SK-N-SH treated with all-trans-retinoic acid at 6 μM for 48 hours (cell line): ENCODE measurements around the gene PACS1.

Experiments
- ATAC-seq: fragments of 200-7000 bp; cut with Tn5 transposase; 3 replicates; pipeline ENCODE4 v1.9.1; 2020; ENCODE audit warnings: mild to moderate bottlenecking, moderate library complexity
- ARNTL ChIP-seq: fragments of 450-650 bp; formaldehyde crosslinking; IDR thresholded peaks from 2 replicates; pipeline ENCODE4 v1.5.0; 2020; ENCODE audit warnings: low read depth, mild to moderate bottlenecking, moderate library complexity, borderline replicate concordance
- CREB5 ChIP-seq: fragments of 250-450 bp; sonication (Bioruptor Pico); IDR thresholded peaks from 2 replicates; pipeline ENCODE4 v1.5.1; 2020; ENCODE audit warnings: low read depth, mild to moderate bottlenecking, moderate library complexity
- CSDC2 ChIP-seq: fragments of 250-450 bp; sonication (Bioruptor Pico); IDR thresholded peaks from 2 replicates; pipeline ENCODE4 v1.5.0; 2020; ENCODE audit warnings: mild to moderate bottlenecking, moderate library complexity
- CSRNP3 ChIP-seq: fragments of 250-450 bp; sonication (Bioruptor Pico); IDR thresholded peaks from 2 replicates; pipeline ENCODE4 v1.5.1; 2021; ENCODE audit warnings: mild to moderate bottlenecking, moderate library complexity
- ESRRG ChIP-seq: fragments of 250-450 bp; sonication (Bioruptor Pico); IDR thresholded peaks from 2 replicates; pipeline ENCODE4 v1.6.1; 2021; ENCODE audit warnings: mild to moderate bottlenecking
- GLIS3 ChIP-seq: fragments of 250-450 bp; sonication (Bioruptor Pico); IDR thresholded peaks from 2 replicates; pipeline ENCODE4 v1.5.0; 2020; ENCODE audit warnings: mild to moderate bottlenecking, moderate library complexity
- ISL1 ChIP-seq: fragments of 250-450 bp; sonication (Bioruptor Pico); IDR thresholded peaks from 2 replicates; pipeline ENCODE4 v2.1.2; 2022; ENCODE audit warnings: mild to moderate bottlenecking, moderate library complexity
- OSR1 ChIP-seq: fragments of 250-450 bp; sonication (Bioruptor Pico); IDR thresholded peaks from 2 replicates; pipeline ENCODE4 v1.8.0; 2022; ENCODE audit warnings: moderate library complexity, mild to moderate bottlenecking, inconsistent platforms
- PATZ1 ChIP-seq: fragments of 250-450 bp; sonication (Bioruptor Pico); IDR thresholded peaks from 2 replicates; pipeline ENCODE4 v1.8.0; 2020; ENCODE audit warnings: mild to moderate bottlenecking, moderate library complexity, borderline replicate concordance
- POU6F1 ChIP-seq: fragments of 250-450 bp; sonication (Bioruptor Pico); IDR thresholded peaks from 2 replicates; pipeline ENCODE4 v1.8.0; 2021; ENCODE audit warnings: low read depth, mild to moderate bottlenecking, moderate library complexity, borderline replicate concordance
- PPARA ChIP-seq: fragments of 250-450 bp; sonication (Bioruptor Pico); IDR thresholded peaks from 2 replicates; pipeline ENCODE4 v1.5.0; 2020; ENCODE audit warnings: mild to moderate bottlenecking, borderline replicate concordance
- RARB ChIP-seq: fragments of 250-450 bp; sonication (Bioruptor Pico); IDR thresholded peaks from 2 replicates; pipeline ENCODE4 v1.8.0; 2021; ENCODE audit warnings: mild to moderate bottlenecking, moderate library complexity
- SNAI2 ChIP-seq: fragments of 250-450 bp; sonication (Bioruptor Pico); IDR thresholded peaks from 2 replicates; pipeline ENCODE4 v1.5.0; 2020; ENCODE audit warnings: mild to moderate bottlenecking, moderate library complexity
- TCF4 ChIP-seq: fragments of 250-450 bp; sonication (Bioruptor Pico); IDR thresholded peaks from 2 replicates; pipeline ENCODE4 v1.8.0; 2021; ENCODE audit warnings: mild to moderate bottlenecking, moderate library complexity, borderline replicate concordance
- TOX ChIP-seq: fragments of 250-450 bp; sonication (Bioruptor Pico); IDR thresholded peaks from 2 replicates; pipeline ENCODE4 v1.8.0; 2021; ENCODE audit warnings: mild to moderate bottlenecking, moderate library complexity, borderline replicate concordance
- TSHZ2 ChIP-seq: fragments of 250-450 bp; sonication (Bioruptor Pico); IDR thresholded peaks from 2 replicates; pipeline ENCODE4 v1.5.0; 2020; ENCODE audit warnings: mild to moderate bottlenecking, moderate library complexity
- ZC3H10 ChIP-seq: fragments of 250-450 bp; sonication (Bioruptor Pico); IDR thresholded peaks from 2 replicates; pipeline ENCODE4 v1.5.1; 2021; ENCODE audit warnings: mild to moderate bottlenecking, moderate library complexity
- ZFP3 ChIP-seq: fragments of 250-450 bp; sonication (Bioruptor Pico); IDR thresholded peaks from 2 replicates; pipeline ENCODE4 v1.5.0; 2020; ENCODE audit warnings: mild to moderate bottlenecking, moderate library complexity
- ZFP30 ChIP-seq: fragments of 450-650 bp; formaldehyde crosslinking; IDR thresholded peaks from 2 replicates; pipeline ENCODE4 v1.5.0; 2022; ENCODE audit warnings: mild to moderate bottlenecking, moderate library complexity
- ZNF565 ChIP-seq: fragments of 450-650 bp; formaldehyde crosslinking; conservative IDR thresholded peaks from 2 replicates; pipeline ENCODE4 v1.5.0; 2020; ENCODE audit warnings: low read depth, mild to moderate bottlenecking, moderate library complexity
- ZNF8 ChIP-seq: fragments of 450-650 bp; formaldehyde crosslinking; IDR thresholded peaks from 2 replicates; pipeline ENCODE4 v1.5.0; 2020; ENCODE audit warnings: mild to moderate bottlenecking, moderate library complexity

PACS1 gene

GRCh38 chr11:66178183-66178582 lies 108.1 kb downstream of the PACS1 start:
- no peak for TF ChIP-seq ZFP30 (CRISPR knock-in tag)
- no peak for TF ChIP-seq ZNF8 (CRISPR knock-in tag)
- TF ChIP-seq ZNF565 (CRISPR knock-in tag), result no peak
- TF ChIP-seq TOX (CRISPR knock-in tag), result no peak
- TF ChIP-seq PPARA (CRISPR knock-in tag), result no peak
- TF ChIP-seq OSR1 (CRISPR knock-in tag), result no peak
- TF ChIP-seq RARB (CRISPR knock-in tag), result no peak
- no peak for TF ChIP-seq PATZ1 (CRISPR knock-in tag)
- no peak for TF ChIP-seq ISL1 (CRISPR knock-in tag)
- no peak for TF ChIP-seq TCF4 (CRISPR knock-in tag)
- TF ChIP-seq CREB5 (CRISPR knock-in tag), result no peak
- TF ChIP-seq SNAI2 (CRISPR knock-in tag), result no peak
- TF ChIP-seq CSDC2 (CRISPR knock-in tag), result no peak
- no peak for TF ChIP-seq ESRRG (CRISPR knock-in tag)
- no peak for TF ChIP-seq ZC3H10
- no peak for TF ChIP-seq POU6F1 (CRISPR knock-in tag)
- TF ChIP-seq ZFP3 (CRISPR knock-in tag), result no peak
- no peak for ATAC-seq

- no peak for ATAC-seq
- TF ChIP-seq ESRRG (CRISPR knock-in tag) (no peak), RARB (CRISPR knock-in tag) (no peak), ZC3H10 (no peak), POU6F1 (CRISPR knock-in tag) (no peak), PPARA (CRISPR knock-in tag) (no peak), CSDC2 (CRISPR knock-in tag) (no peak), TCF4 (CRISPR knock-in tag) (no peak), ARNTL (CRISPR knock-in tag) (no peak), TSHZ2 (CRISPR knock-in tag) (no peak), ZFP3 (CRISPR knock-in tag) (no peak), GLIS3 (CRISPR knock-in tag) (no peak), CSRNP3 (CRISPR knock-in tag) (no peak)
- TF ChIP-seq, all 23 proteins: peak for 0
Observed at GRCh38 chr11:66178871-66179270, 108.8 kb downstream of the PACS1 start.
